Esophagus squamous epithelium (tissue), 5 donors: Measurements from ENCODE around the gene PRLR. TPM values are rescaled to one million over a fixed set of nuclear protein-coding genes. Genes with fewer than 3 reads are reported as not detected.

Experiments used
- DNase-seq: peaks from one replicate; lab custom pipeline; 2025; lab: John Stamatoyannopoulos, UW
- H3K27ac ChIP-seq, 4 donors: fragments of 200-600 bp; sonication (generic); one replicate each; pipeline ENCODE4 v1.5.1; 2016 to 2019; ENCODE audit warnings: mild to moderate bottlenecking in 1 of 4
- H3K27me3 ChIP-seq, 4 donors: fragments of 200-600 bp; sonication (generic); 1 replicate in 3 of 4; 2 replicates in 1 of 4; pipeline versions ENCODE4 v1.5.1 to v1.6.0; 2017 to 2021; ENCODE audit warnings: antibody characterized with exemption in 1 of 4
- H3K36me3 ChIP-seq, 3 donors: fragments of 200-600 bp; sonication (generic); one replicate each; pipeline ENCODE4 v1.5.1; 2016 to 2019
- H3K4me1 ChIP-seq, 3 donors: fragments of 200-600 bp; sonication (generic); one replicate each; pipeline ENCODE4 v1.5.1; 2017 to 2019
- H3K4me3 ChIP-seq, 4 donors: fragments of 200-600 bp; sonication (generic); 1 replicate in 3 of 4; 2 replicates in 1 of 4; pipeline ENCODE4 v1.5.1; 2016 to 2019; ENCODE audit warnings: mild to moderate bottlenecking in 2 of 4, moderate library complexity in 1 of 4
- H3K9me3 ChIP-seq, 3 donors: fragments of 200-600 bp; sonication (generic); one replicate each; pipeline ENCODE4 v1.5.1; 2016 to 2019
- POLR2A ChIP-seq, 4 donors: fragments of 450-650 bp; IDR thresholded peaks; one replicate each; pipeline ENCODE4 v1.6.1; 2017; ENCODE audit warnings: antibody characterized with exemption in 4 of 4, mild to moderate bottlenecking in 4 of 4, moderate library complexity in 3 of 4
- WGBS, 2 donors: methylation state at CpG; one replicate each; pipeline ENCODE4 v1.1.5; 2018; 5-methylcytosine and 5-hydroxymethylcytosine counted together
- intact Hi-C: fragments of 100-400 bp; cut with DNase I; formaldehyde crosslinking; loops from one replicate; pipeline ENCODE4 v1.15.0; 2022
- total RNA-seq, 4 donors: library from RNA; depleted of rRNA; stranded (reverse); fragments of >200 nt; gene quantifications; one replicate each; pipeline ENCODE4 v1.1.0, GENCODE V29; 2016
- TF ChIP-seq, protein P1 (sequence below), 6 experiments: fragments of 450-650 bp in 4 of 6; fragments of 200-600 bp in 2 of 6; sonication (generic) in 2 of 6; IDR thresholded peaks; one replicate each; pipeline ENCODE4 v1.5.1; 2016 to 2019; ENCODE audit warnings: antibody characterized with exemption in 6 of 6, mild to moderate bottlenecking in 4 of 6, moderate library complexity in 4 of 6
- donor health status: DM: yes; HTN: yes; CAD: no.

PRLR gene
- total RNA-seq, 4 donors from 2014 or later: 1.5 to 2.8 (median 2.3) TPM

DNA sequence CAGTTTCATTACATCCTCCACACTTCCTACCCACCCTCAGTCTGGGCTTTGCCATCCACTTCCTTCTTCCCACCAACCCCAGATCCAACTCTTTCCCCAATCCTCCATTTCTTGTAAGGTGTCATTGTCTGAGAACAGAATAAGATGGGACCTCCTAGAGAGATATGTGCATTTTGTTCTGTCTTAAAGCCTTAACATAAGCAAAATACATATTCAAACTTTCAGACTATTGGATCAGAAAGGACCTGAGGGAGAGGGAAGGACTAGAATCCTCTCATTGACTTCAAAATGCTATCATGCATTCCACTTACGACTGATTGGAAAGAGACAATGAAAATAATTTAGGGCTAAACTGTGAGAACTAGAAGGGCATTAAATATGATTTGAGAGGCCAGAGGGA lies 225.5 kb downstream of the PRLR start:
- DNase-seq: no peak
- H3K4me3 ChIP-seq: no peak overlapping the region
- no peaks in the 10 kb centered on the region for H3K9me3 ChIP-seq
- H3K36me3 ChIP-seq: no peaks in the 10 kb centered on the region
- H3K27ac ChIP-seq: no peak overlapping the region
- no peaks in the 10 kb centered on the region for H3K4me1 ChIP-seq
- peaks cover 0 to 34% (median 0%) of the 10 kb centered on the region in 4 donors for H3K27me3 ChIP-seq
- intact Hi-C loops: no loop called here
- WGBS, 2 donors: 69 to 87% methylated on average over 1 of the region's 1 CpG
- TF ChIP-seq POLR2A (IDR thresholded peaks at IDR 0.05): no peak

DNA sequence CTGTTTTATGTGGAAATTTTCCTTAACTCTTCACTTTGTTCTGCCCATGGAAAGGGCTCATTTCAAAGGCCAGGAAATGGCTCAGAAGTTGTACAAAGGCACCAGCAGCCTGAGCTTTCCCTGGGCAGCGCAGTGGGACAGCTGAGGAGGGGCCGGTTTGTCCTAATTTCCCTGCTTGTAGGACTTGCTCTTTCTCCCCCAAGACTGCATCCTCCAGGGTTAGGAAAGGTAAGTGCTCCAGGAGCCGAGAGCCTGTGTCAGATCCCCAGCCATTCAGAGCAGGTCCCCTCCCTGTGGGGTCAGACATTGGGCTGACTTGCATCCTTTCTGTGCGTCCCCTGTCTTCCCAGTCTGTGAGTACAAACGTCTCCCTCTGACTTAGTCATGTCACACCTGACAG lies 226.1 kb downstream of the PRLR start:
- Histone ChIP-seq H3K27me3 (peaks cover 0 to 34% (median 0%) of the 10 kb centered on the region in 4 donors), H3K4me1 (no peaks in the 10 kb centered on the region), H3K9me3 (no peaks in the 10 kb centered on the region), H3K27ac (no peak overlapping the region), H3K4me3 (no peak overlapping the region), H3K36me3 (no peaks in the 10 kb centered on the region)
- WGBS, 2 donors: 38 to 81% methylated on average over 3 to 5 of the region's 5 CpGs
- DNase-seq: no peak
- no peak for TF ChIP-seq POLR2A (IDR thresholded peaks at IDR 0.05)
- TF ChIP-seq, protein P1, sequence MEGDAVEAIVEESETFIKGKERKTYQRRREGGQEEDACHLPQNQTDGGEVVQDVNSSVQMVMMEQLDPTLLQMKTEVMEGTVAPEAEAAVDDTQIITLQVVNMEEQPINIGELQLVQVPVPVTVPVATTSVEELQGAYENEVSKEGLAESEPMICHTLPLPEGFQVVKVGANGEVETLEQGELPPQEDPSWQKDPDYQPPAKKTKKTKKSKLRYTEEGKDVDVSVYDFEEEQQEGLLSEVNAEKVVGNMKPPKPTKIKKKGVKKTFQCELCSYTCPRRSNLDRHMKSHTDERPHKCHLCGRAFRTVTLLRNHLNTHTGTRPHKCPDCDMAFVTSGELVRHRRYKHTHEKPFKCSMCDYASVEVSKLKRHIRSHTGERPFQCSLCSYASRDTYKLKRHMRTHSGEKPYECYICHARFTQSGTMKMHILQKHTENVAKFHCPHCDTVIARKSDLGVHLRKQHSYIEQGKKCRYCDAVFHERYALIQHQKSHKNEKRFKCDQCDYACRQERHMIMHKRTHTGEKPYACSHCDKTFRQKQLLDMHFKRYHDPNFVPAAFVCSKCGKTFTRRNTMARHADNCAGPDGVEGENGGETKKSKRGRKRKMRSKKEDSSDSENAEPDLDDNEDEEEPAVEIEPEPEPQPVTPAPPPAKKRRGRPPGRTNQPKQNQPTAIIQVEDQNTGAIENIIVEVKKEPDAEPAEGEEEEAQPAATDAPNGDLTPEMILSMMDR (IDR thresholded peaks at IDR 0.05): no peak
- intact Hi-C loops: no loop called here

DNA sequence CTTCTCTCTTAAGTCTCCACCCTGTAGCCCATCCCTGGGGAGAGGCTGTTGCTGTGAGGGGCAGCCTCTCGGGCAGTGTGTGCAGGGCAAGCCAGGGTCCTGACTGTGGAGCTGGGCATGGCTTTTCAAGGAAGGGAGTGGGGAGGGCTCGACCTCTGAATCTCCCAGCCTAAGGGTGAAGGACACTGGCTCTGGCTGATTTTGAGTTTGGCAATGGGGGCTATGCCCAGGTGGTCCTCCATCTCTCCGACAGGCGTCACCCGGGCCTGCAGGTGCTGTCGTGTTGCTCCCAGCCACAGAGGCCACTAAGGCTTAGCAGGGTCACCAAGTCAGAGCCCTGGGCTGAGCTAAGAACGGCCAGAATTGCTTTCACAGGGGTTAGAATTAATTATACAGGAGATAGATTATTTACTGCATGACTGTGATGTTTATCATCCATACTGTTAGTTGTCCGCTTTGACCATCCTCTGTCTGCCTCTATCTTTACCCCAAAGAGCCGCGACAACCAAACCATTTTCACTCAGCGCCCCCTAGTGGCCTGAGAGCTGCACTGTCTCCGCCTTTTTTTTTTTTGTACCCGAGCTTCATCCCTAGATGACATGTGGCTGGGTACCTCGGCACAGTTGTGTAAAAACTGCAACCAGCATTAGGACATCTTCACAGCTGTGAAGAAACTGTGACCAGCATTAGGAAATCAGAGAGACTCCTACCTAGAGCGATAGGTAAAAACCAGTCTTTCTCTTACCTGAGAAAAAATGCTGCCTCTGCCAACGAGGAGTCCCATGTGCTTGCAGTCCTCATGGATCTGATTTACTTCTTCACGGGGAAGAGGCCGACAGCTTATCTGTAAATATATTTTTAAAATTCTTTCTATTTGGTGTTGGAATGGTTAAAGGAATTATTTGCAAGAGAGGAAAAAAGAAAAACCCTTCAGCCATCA lies 227.0 kb downstream of the PRLR start:
- DNase-seq: no peak
- no peaks in the 10 kb centered on the region for H3K36me3 ChIP-seq
- H3K4me1 ChIP-seq: no peaks in the 10 kb centered on the region
- peaks cover 0 to 34% (median 0%) of the 10 kb centered on the region in 4 donors for H3K27me3 ChIP-seq
- 37 to 42% methylated on average over 16 to 18 of the region's 18 CpGs for WGBS, 2 donors
- H3K9me3 ChIP-seq: no peaks in the 10 kb centered on the region
- H3K27ac ChIP-seq: no peak overlapping the region
- TF ChIP-seq, protein P1 (IDR thresholded peaks at IDR 0.05): peak; percentile 38 to 81 (median 53)
- no peak for TF ChIP-seq POLR2A (IDR thresholded peaks at IDR 0.05)
- no peak overlapping the region for H3K4me3 ChIP-seq
- intact Hi-C loops: no loop called here

DNA sequence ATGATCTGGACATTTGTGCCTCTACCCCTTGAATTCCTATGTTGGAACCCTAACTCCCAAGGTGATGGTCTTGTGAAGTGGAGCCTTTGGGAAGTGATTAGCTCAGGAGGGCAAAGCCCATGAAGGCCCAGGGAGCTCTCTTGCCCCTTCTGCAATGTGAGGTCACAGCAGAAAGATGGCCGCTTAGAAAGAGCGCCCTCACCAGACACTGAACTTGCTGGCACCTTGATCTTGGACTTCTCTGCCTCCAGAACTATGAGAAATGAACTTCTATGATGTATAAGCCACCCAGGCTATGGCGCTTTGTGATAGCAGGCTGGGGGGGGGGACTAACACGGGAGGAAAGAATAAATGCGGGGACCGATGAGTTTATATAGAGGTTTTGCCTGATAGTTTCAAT lies 227.8 kb downstream of the PRLR start:
- Histone ChIP-seq H3K4me3 (no peak overlapping the region), H3K36me3 (no peaks in the 10 kb centered on the region), H3K9me3 (no peaks in the 10 kb centered on the region), H3K4me1 (no peaks in the 10 kb centered on the region), H3K27me3 (peaks cover 0 to 34% (median 0%) of the 10 kb centered on the region in 4 donors), H3K27ac (no peak overlapping the region)
- WGBS, 2 donors: 90 to 96% methylated on average over 4 to 5 of the region's 6 CpGs
- TF ChIP-seq POLR2A (IDR thresholded peaks at IDR 0.05): no peak
- no peak for DNase-seq
- intact Hi-C loops: no loop called here

DNA sequence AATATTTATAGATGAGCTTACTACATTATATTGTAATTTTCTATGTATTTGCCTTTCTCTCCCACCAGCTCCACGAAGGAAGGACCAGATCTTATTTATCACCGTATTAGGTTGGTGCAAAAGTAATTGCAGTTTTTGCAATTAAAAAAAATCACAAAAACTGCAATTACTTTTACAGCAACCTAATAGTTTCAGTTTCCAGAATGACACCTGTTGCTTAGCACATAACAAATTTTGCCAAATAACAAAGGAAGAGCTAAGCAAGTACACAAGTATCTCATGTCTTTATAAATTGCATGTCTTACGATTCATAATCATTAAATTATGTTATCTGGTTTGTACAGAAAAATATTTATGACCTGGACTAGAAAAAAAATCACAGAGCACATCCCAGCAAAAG lies 228.4 kb downstream of the PRLR start:
- no peaks in the 10 kb centered on the region for H3K36me3 ChIP-seq
- peaks cover 0 to 36% (median 0%) of the 10 kb centered on the region in 4 donors for H3K27me3 ChIP-seq
- H3K27ac ChIP-seq: no peak overlapping the region
- intact Hi-C loops: no loop called here
- 49 to 75% methylated on average over 3 of the region's 3 CpGs for WGBS, 2 donors
- no peaks in the 10 kb centered on the region for H3K9me3 ChIP-seq
- TF ChIP-seq POLR2A (IDR thresholded peaks at IDR 0.05): no peak
- TF ChIP-seq, protein P1 (IDR thresholded peaks at IDR 0.05): no peak
- no peaks in the 10 kb centered on the region for H3K4me1 ChIP-seq
- DNase-seq: no peak
- H3K4me3 ChIP-seq: no peak overlapping the region

Other genes starting within 250 kb of the PRLR start
- gene AGXT2, start 182.5 kb downstream of the PRLR start, total RNA-seq: not detected